K562 (cell line): ENCODE measurements around the gene ZC3H18. TPM values are rescaled to one million over a fixed set of nuclear protein-coding genes. Genes with fewer than 3 reads are reported as not detected.

ENCODE experiments used
- CUX1 ChIP-seq: fragments of 200-800 bp; sonication (Bioruptor generic); IDR thresholded peaks from 2 replicates; pipeline ENCODE4 v1.6.1; 2016; ENCODE audit warnings: missing genetic modification characterization, missing compliant biosample characterization
- HDAC2 ChIP-seq: fragments of 450-650 bp; IDR thresholded peaks from 2 replicates; pipeline ENCODE4 v1.6.1; 2016; ENCODE audit warnings: mild to moderate bottlenecking
- PHB ChIP-seq: fragments of 250-450 bp; sonication (Bioruptor Pico); IDR thresholded peaks from 2 replicates; pipeline ENCODE4 v1.5.0; 2021
- TSHZ1 ChIP-seq: fragments of 250-450 bp; sonication (Bioruptor Pico); IDR thresholded peaks from 2 replicates; pipeline ENCODE4 v1.4.0; 2020; ENCODE audit warnings: mild to moderate bottlenecking, moderate library complexity
- ZNF124 ChIP-seq: sonication (generic); formaldehyde crosslinking; IDR thresholded peaks from 2 replicates; pipeline ENCODE4 v1.8.1; 2022; ENCODE audit warnings: missing genetic modification reagents
- polyA plus RNA-seq, 8 experiments: library from polyadenylated mRNA; depleted of rRNA in 4 of 8; stranded (reverse) in 5 of 8; unstranded in 3 of 8; fragments of >200 nt; fragmentation: Nextera tagmentation in 2 of 8; fragmentation: Illumina TruSeq in 1 of 8; extraction: Ambion mirVana in 2 of 8; extraction: Trizol in 1 of 8; gene quantifications; 2 replicates each; pipeline versions ENCODE4 v1.2.1 to v1.2.3, GENCODE V29; 2011 to 2014; ENCODE audit warnings: inconsistent platforms in 1 of 8, missing spikeins in 1 of 8
- total RNA-seq, 7 experiments: library from RNA; depleted of rRNA in 6 of 7; stranded (reverse); fragments of >200 nt in 6 of 7; fragmentation: Illumina TruSeq in 2 of 7; extraction: Trizol in 2 of 7; gene quantifications; 2 replicates each; pipeline versions ENCODE4 v1.2.1 to v1.2.3, GENCODE V29; 2011 to 2021; ENCODE audit warnings: low replicate concordance in 1 of 7

ZC3H18 gene
- total and polyA plus RNA-seq, 9 of the 15 experiments (the other 6 are each of a cell fraction or from before 2014, with no cell fraction given), result 1.7 to 88.7 (median 26.9) TPM

GRCh38 chr16:88526906-88527185 lies 43.4 kb upstream of the ZC3H18 start (continued):
- no peak for TF ChIP-seq TSHZ1 (CRISPR knock-in tag)
- no peak for TF ChIP-seq CUX1 (CRISPR knock-in tag)
- peak; percentile 41; the same call in 1 of the 2 replicates for TF ChIP-seq ZNF124
- TF ChIP-seq HDAC2, result no peak
- TF ChIP-seq PHB, result no peak
- TF ChIP-seq, all 486 proteins: peak for 4
